ENCODE data around the gene TBCD. TPM values are rescaled to one million over a fixed set of nuclear protein-coding genes. Genes with fewer than 3 reads are reported as not detected.

The TBCD gene
- total RNA-seq, 2 experiments from 2014 or later: 87.8 to 145 TPM

GRCh38 chr17:82890926-82891678, 139.2 kb downstream of the TBCD start:
- H3K36me3 ChIP-seq (ENCODE audit: insufficient read depth, low read length): peaks cover 46% of the 10 kb centered on the region
- no peak for DNase-seq (ENCODE audit: low spot score)
- BruUV-seq (replicated peaks): no TSS peak
- intact Hi-C loops (cut with micrococcal nuclease; ENCODE audit: unreplicated experiment): no loop called here
- H3K4me1 ChIP-seq (ENCODE audit: insufficient read depth, low read length, poor library complexity, severe bottlenecking): peaks cover 20% of the 10 kb centered on the region
- H3K79me2 ChIP-seq (ENCODE audit: insufficient read depth, low read depth, low read length): no peaks in the 10 kb centered on the region
- H3K4me3 ChIP-seq (ENCODE audit: low read depth, low read length, poor library complexity, severe bottlenecking): no peak overlapping the region
- no peaks in the 10 kb centered on the region for H3K9me2 ChIP-seq (ENCODE audit: insufficient read depth, low read length)
- H4K20me1 ChIP-seq (ENCODE audit: insufficient read depth, low read length): no peaks in the 10 kb centered on the region
- ChIA-PET CTCF (ENCODE audit: unreplicated experiment) (interaction anchor here (0.6 kb wide), 1 partner anchor 228 kb away, joined by 3 read pairs; no protein-coding TSS in a partner anchor), POLR2A (no interaction called here)
- no peaks in the 10 kb centered on the region for H3K9me3 ChIP-seq (ENCODE audit: low read length)
- no peak overlapping the region for H2AFZ ChIP-seq (ENCODE audit: low read length)
- TF ChIP-seq EZH2phosphoT487 (IDR thresholded peaks at IDR 0.05; ENCODE audit: borderline replicate concordance, low read depth, low read length): no peak
- TF ChIP-seq, protein P1, sequence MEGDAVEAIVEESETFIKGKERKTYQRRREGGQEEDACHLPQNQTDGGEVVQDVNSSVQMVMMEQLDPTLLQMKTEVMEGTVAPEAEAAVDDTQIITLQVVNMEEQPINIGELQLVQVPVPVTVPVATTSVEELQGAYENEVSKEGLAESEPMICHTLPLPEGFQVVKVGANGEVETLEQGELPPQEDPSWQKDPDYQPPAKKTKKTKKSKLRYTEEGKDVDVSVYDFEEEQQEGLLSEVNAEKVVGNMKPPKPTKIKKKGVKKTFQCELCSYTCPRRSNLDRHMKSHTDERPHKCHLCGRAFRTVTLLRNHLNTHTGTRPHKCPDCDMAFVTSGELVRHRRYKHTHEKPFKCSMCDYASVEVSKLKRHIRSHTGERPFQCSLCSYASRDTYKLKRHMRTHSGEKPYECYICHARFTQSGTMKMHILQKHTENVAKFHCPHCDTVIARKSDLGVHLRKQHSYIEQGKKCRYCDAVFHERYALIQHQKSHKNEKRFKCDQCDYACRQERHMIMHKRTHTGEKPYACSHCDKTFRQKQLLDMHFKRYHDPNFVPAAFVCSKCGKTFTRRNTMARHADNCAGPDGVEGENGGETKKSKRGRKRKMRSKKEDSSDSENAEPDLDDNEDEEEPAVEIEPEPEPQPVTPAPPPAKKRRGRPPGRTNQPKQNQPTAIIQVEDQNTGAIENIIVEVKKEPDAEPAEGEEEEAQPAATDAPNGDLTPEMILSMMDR (conservative IDR thresholded peaks at IDR 0.05; ENCODE audit: low read length): no peak
- no peak overlapping the region for H3K4me2 ChIP-seq (ENCODE audit: low read length)
- H3K27ac ChIP-seq (ENCODE audit: low read depth, low read length, poor library complexity, severe bottlenecking): no peak overlapping the region

- peaks cover 47% of the 10 kb centered on the region for H3K36me3 ChIP-seq (ENCODE audit: insufficient read depth, low read length)
- H4K20me1 ChIP-seq (ENCODE audit: insufficient read depth, low read length): no peaks in the 10 kb centered on the region
- peaks cover 17% of the 10 kb centered on the region for H3K4me1 ChIP-seq (ENCODE audit: insufficient read depth, low read length, poor library complexity, severe bottlenecking)
- intact Hi-C loops (cut with micrococcal nuclease; ENCODE audit: unreplicated experiment): no loop called here
- no peak overlapping the region for H3K4me2 ChIP-seq (ENCODE audit: low read length)
- no peaks in the 10 kb centered on the region for H3K9me3 ChIP-seq (ENCODE audit: low read length)
- no TSS peak for BruUV-seq (replicated peaks)
- DNase-seq (ENCODE audit: low spot score): no peak
- H2AFZ ChIP-seq (ENCODE audit: low read length): no peak overlapping the region
- H3K79me2 ChIP-seq (ENCODE audit: insufficient read depth, low read depth, low read length): no peaks in the 10 kb centered on the region
- POLR2A ChIA-PET: no interaction called here
- H3K9me2 ChIP-seq (ENCODE audit: insufficient read depth, low read length): no peaks in the 10 kb centered on the region
- no peak overlapping the region for H3K27ac ChIP-seq (ENCODE audit: low read depth, low read length, poor library complexity, severe bottlenecking)
- H3K4me3 ChIP-seq (ENCODE audit: low read depth, low read length, poor library complexity, severe bottlenecking): no peak overlapping the region
- CTCF ChIA-PET (ENCODE audit: unreplicated experiment): no interaction called here
- TF ChIP-seq EZH2phosphoT487 (IDR thresholded peaks at IDR 0.05; ENCODE audit: borderline replicate concordance, low read depth, low read length): no peak
- TF ChIP-seq, protein P1 (conservative IDR thresholded peaks at IDR 0.05; ENCODE audit: low read length): no peak
These were observed 140.0 kb downstream of the TBCD start for GRCh38 chr17:82891911-82892310.

DNA sequence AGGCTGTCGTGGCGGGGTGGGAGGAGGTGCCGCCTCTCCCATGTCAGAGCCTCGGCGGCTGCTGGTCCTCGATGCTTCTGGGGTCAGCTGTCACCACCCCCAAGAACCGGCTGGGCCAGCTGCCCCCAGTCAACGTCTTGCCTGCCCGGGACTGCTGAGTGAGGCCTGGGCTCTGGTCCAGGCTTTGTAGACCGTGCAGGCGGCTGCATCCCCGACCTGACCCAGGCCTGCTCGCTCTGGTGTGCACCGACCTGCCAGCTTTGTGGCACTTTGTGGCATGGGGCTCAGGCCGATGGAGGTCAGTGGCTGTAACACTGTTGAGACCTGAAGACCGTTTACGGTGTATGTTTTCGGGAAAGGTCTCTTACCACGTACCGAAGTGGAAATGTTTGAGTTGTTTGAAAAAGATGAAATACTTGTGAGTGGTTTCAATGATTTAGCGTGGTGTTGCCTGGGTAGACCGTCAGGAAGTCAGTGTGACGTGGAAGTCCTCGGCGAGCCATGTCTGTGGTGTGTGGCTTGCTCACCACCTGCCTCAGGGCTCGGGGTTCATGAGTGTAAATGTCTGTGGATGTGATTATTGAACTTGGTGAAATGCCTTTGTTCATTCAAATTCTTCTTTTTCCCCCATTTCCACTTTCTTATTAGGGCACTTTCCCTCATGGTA, 141.2 kb downstream of the TBCD start:
- no peaks in the 10 kb centered on the region for H3K9me2 ChIP-seq (ENCODE audit: insufficient read depth, low read length)
- no peak overlapping the region for H2AFZ ChIP-seq (ENCODE audit: low read length)
- no peak overlapping the region for H3K4me3 ChIP-seq (ENCODE audit: low read depth, low read length, poor library complexity, severe bottlenecking)
- peaks cover 17% of the 10 kb centered on the region for H3K4me1 ChIP-seq (ENCODE audit: insufficient read depth, low read length, poor library complexity, severe bottlenecking)
- no peak overlapping the region for H3K4me2 ChIP-seq (ENCODE audit: low read length)
- ChIA-PET POLR2A (interaction anchor here (0.6 kb wide), 2 partner anchors 31 to 751 kb away, joined by 3 read pairs; no protein-coding TSS in a partner anchor), CTCF (ENCODE audit: unreplicated experiment) (no interaction called here)
- no peaks in the 10 kb centered on the region for H3K79me2 ChIP-seq (ENCODE audit: insufficient read depth, low read depth, low read length)
- peaks cover 37% of the 10 kb centered on the region for H3K36me3 ChIP-seq (ENCODE audit: insufficient read depth, low read length)
- BruUV-seq (replicated peaks): no TSS peak
- no peak for DNase-seq (ENCODE audit: low spot score)
- H4K20me1 ChIP-seq (ENCODE audit: insufficient read depth, low read length): no peaks in the 10 kb centered on the region
- no peak overlapping the region for H3K27ac ChIP-seq (ENCODE audit: low read depth, low read length, poor library complexity, severe bottlenecking)
- no peaks in the 10 kb centered on the region for H3K9me3 ChIP-seq (ENCODE audit: low read length)
- TF ChIP-seq, protein P1 (conservative IDR thresholded peaks at IDR 0.05; ENCODE audit: low read length): no peak
- TF ChIP-seq EZH2phosphoT487 (IDR thresholded peaks at IDR 0.05; ENCODE audit: borderline replicate concordance, low read depth, low read length): no peak
- intact Hi-C loops (cut with micrococcal nuclease; ENCODE audit: unreplicated experiment): no loop called here

All from OCI-LY7 (cell line).